Heart left ventricle (tissue), 13 donors: ENCODE data around the gene AEBP2.

Experiments used
- POLR2A ChIP-seq, 2 donors: fragments of 450-650 bp; IDR thresholded peaks; one replicate each; pipeline ENCODE4 v1.6.1; 2017; ENCODE audit warnings: antibody characterized with exemption in 2 of 2, mild to moderate bottlenecking in 2 of 2, moderate library complexity in 2 of 2
- TF ChIP-seq, protein P1 (sequence below), 12 donors: fragments of 200-600 bp; sonication (generic) in 4 of 12; IDR thresholded peaks; one replicate each; pipeline versions ENCODE4 v1.5.0 to v1.8.0; 2018 to 2022; ENCODE audit warnings: antibody characterized with exemption in 12 of 12, mild to moderate bottlenecking in 5 of 12
- donor health status: ischemic (EF 13 %, LVEDD 7.1; RV severe dilation, severe dysfunction).
- donor health status: DM: no; HTN: yes; CAD: no.
- donor health status: DM: no; HTN: no; CAD: no.
- donor health status: ischemic (EF 25% LVEDD 6.9; RV normal size, moderate dysfunction).
- donor health status: ischemic (EF 25% LVEDD 5.7; RV mildly dilated, moderate dysfunction).
- donor health status: ischemic (EF 35%, LVEDD 5.7; RV mildly dilated, moderate dysfunction).
- donor health status: nonischemic (EF 11% LVEDD 7.7; RV severe dilation, severe dysfunction).
- donor health status: DM: yes; HTN: yes; CAD: no.
- donor health status: PGD.
- donor health status: ischemic (EF 29% LVEDD 5.4; RV normal size, mild dysfunction).
- donor health status: nonischemic (EF 23%, LVEDD 6.1; RV moderate dilation, normal function).

DNA sequence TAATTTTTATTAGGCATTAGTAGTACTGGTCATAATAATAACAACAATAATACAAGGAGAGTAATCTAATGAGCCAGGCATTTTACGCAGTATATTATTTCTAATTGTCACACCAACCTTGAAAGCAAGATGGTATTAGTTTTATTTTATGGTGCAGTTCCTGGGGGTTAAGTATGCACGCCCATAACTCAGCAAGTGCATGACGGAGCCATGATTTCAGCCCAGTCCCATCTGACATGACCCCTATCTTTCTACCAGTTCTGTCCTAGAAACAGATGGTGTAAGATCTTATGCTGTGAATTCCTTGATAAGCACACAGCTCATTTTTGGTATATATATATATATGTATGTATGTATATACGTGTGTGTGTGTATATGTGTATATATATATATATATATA, 106.0 kb downstream of the AEBP2 start:
- TF ChIP-seq, protein P1, sequence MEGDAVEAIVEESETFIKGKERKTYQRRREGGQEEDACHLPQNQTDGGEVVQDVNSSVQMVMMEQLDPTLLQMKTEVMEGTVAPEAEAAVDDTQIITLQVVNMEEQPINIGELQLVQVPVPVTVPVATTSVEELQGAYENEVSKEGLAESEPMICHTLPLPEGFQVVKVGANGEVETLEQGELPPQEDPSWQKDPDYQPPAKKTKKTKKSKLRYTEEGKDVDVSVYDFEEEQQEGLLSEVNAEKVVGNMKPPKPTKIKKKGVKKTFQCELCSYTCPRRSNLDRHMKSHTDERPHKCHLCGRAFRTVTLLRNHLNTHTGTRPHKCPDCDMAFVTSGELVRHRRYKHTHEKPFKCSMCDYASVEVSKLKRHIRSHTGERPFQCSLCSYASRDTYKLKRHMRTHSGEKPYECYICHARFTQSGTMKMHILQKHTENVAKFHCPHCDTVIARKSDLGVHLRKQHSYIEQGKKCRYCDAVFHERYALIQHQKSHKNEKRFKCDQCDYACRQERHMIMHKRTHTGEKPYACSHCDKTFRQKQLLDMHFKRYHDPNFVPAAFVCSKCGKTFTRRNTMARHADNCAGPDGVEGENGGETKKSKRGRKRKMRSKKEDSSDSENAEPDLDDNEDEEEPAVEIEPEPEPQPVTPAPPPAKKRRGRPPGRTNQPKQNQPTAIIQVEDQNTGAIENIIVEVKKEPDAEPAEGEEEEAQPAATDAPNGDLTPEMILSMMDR (IDR thresholded peaks at IDR 0.05) = no peak
- TF ChIP-seq POLR2A (IDR thresholded peaks at IDR 0.05) = no peak
